ENCODE results near the gene CAND1.
A peak's percentile ranks its signal among the peaks of the same experiment; 100 is the strongest.

The CAND1 gene

GRCh38 chr12:67256649-67257048 is 12.5 kb upstream of the CAND1 start:
- Histone ChIP-seq H3K36me3 (ENCODE audit: control insufficient read depth, insufficient read depth, low read length, severe bottlenecking) (no peaks in the 10 kb centered on the region), H3K9me3 (ENCODE audit: control insufficient read depth, low read length) (no peaks in the 10 kb centered on the region), H3K27me3 (replicated peaks; ENCODE audit: control insufficient read depth, insufficient read depth, low read length) (no peaks in the 10 kb centered on the region), H3K4me1 (ENCODE audit: control insufficient read depth, insufficient read depth, low read length) (no peaks in the 10 kb centered on the region), H3K4me3 (ENCODE audit: low read length) (no peak overlapping the region), H3K9ac (ENCODE audit: low read length) (no peak overlapping the region)
- no peak for DNase-seq (ENCODE audit: low read depth)

- Histone ChIP-seq H3K9ac (ENCODE audit: low read length) (no peak overlapping the region), H3K4me3 (ENCODE audit: low read length) (no peak overlapping the region), H3K9me3 (ENCODE audit: control insufficient read depth, low read length) (no peaks in the 10 kb centered on the region), H3K36me3 (ENCODE audit: control insufficient read depth, insufficient read depth, low read length, severe bottlenecking) (no peaks in the 10 kb centered on the region), H3K4me1 (ENCODE audit: control insufficient read depth, insufficient read depth, low read length) (peaks cover 9% of the 10 kb centered on the region), H3K27me3 (replicated peaks; ENCODE audit: control insufficient read depth, insufficient read depth, low read length) (no peaks in the 10 kb centered on the region)
- DNase-seq (ENCODE audit: low read depth): no peak
Observed at GRCh38 chr12:67263471-67263870, 5.7 kb upstream of the CAND1 start.

- H3K9ac ChIP-seq (ENCODE audit: low read length): peak overlapping the region; percentile 98
- peaks cover 30% of the 10 kb centered on the region for H3K4me1 ChIP-seq (ENCODE audit: control insufficient read depth, insufficient read depth, low read length)
- H3K9me3 ChIP-seq (ENCODE audit: control insufficient read depth, low read length): no peaks in the 10 kb centered on the region
- peak overlapping the region; percentile 98 for H3K4me3 ChIP-seq (ENCODE audit: low read length)
- no peaks in the 10 kb centered on the region for H3K36me3 ChIP-seq (ENCODE audit: control insufficient read depth, insufficient read depth, low read length, severe bottlenecking)
- H3K27me3 ChIP-seq (replicated peaks; ENCODE audit: control insufficient read depth, insufficient read depth, low read length): no peaks in the 10 kb centered on the region
- DNase-seq (ENCODE audit: low read depth): peak; percentile 99
Observed at GRCh38 chr12:67268335-67268895, 743 bp upstream of the CAND1 start.

- H3K4me1 ChIP-seq (ENCODE audit: control insufficient read depth, insufficient read depth, low read length): peaks cover 39% of the 10 kb centered on the region
- peak overlapping the region; percentile 98 for H3K4me3 ChIP-seq (ENCODE audit: low read length)
- peak; percentile 65 for DNase-seq (ENCODE audit: low read depth)
- no peaks in the 10 kb centered on the region for H3K27me3 ChIP-seq (replicated peaks; ENCODE audit: control insufficient read depth, insufficient read depth, low read length)
- no peaks in the 10 kb centered on the region for H3K36me3 ChIP-seq (ENCODE audit: control insufficient read depth, insufficient read depth, low read length, severe bottlenecking)
- H3K9ac ChIP-seq (ENCODE audit: low read length): peak overlapping the region; percentile 98
- no peaks in the 10 kb centered on the region for H3K9me3 ChIP-seq (ENCODE audit: control insufficient read depth, low read length)
Observed at GRCh38 chr12:67269633-67270573, 745 bp downstream of the CAND1 start.

DNA sequence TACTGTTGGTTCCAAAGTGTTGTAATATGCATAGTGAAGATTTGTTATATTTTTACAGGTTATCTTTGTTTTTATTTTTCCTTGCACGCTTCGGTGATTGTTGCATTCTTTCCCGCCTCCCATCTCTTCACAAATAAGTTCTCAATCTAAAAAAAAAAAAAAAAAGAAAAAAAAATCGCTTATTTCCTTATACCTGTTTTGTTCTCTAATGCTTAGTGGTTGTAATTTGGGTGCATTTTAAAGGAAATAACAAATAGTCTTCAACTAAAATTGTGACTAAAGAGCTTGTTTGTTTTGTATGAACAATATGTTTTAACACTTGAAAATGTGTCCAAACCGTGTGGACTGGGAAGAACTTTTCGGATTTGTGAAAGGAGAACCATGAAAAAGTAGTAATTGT is 1.5 kb downstream of the CAND1 start:
- H3K36me3 ChIP-seq (ENCODE audit: control insufficient read depth, insufficient read depth, low read length, severe bottlenecking): no peaks in the 10 kb centered on the region
- no peaks in the 10 kb centered on the region for H3K9me3 ChIP-seq (ENCODE audit: control insufficient read depth, low read length)
- H3K4me3 ChIP-seq (ENCODE audit: low read length): peak overlapping the region; percentile 98
- H3K4me1 ChIP-seq (ENCODE audit: control insufficient read depth, insufficient read depth, low read length): peaks cover 45% of the 10 kb centered on the region
- peak overlapping the region; percentile 98 for H3K9ac ChIP-seq (ENCODE audit: low read length)
- no peaks in the 10 kb centered on the region for H3K27me3 ChIP-seq (replicated peaks; ENCODE audit: control insufficient read depth, insufficient read depth, low read length)
- DNase-seq (ENCODE audit: low read depth): peak; percentile 26

- H3K9ac ChIP-seq (ENCODE audit: low read length): peak overlapping the region; percentile 98
- peak overlapping the region; percentile 98 for H3K4me3 ChIP-seq (ENCODE audit: low read length)
- H3K27me3 ChIP-seq (replicated peaks; ENCODE audit: control insufficient read depth, insufficient read depth, low read length): no peaks in the 10 kb centered on the region
- DNase-seq (ENCODE audit: low read depth): peak; percentile 50
- peaks cover 51% of the 10 kb centered on the region for H3K4me1 ChIP-seq (ENCODE audit: control insufficient read depth, insufficient read depth, low read length)
- no peaks in the 10 kb centered on the region for H3K9me3 ChIP-seq (ENCODE audit: control insufficient read depth, low read length)
- H3K36me3 ChIP-seq (ENCODE audit: control insufficient read depth, insufficient read depth, low read length, severe bottlenecking): no peaks in the 10 kb centered on the region
Observed at GRCh38 chr12:67271976-67272375, 2.8 kb downstream of the CAND1 start.

DNA sequence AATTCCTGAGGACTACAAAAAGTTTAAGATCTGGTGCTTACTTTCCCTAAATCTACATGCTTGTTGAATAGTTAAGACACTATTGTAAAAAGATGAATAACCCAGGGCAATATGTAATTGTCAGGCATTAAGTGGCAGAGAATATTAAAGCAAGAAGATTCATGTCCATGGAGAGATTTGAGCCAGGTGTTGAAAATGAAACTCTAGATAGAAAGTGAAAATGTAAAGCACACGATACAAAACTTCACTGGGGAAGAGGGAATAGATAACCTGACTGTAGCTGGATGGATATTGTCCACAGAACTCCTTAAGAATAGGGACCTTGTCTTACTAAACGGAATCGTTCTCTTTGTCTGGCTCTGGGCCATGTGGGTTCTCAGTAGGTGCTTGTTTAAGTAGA is 5.0 kb downstream of the CAND1 start:
- Histone ChIP-seq H3K27me3 (replicated peaks; ENCODE audit: control insufficient read depth, insufficient read depth, low read length) (no peaks in the 10 kb centered on the region), H3K9ac (ENCODE audit: low read length) (no peak overlapping the region), H3K4me1 (ENCODE audit: control insufficient read depth, insufficient read depth, low read length) (peaks cover 49% of the 10 kb centered on the region), H3K4me3 (ENCODE audit: low read length) (no peak overlapping the region), H3K9me3 (ENCODE audit: control insufficient read depth, low read length) (no peaks in the 10 kb centered on the region), H3K36me3 (ENCODE audit: control insufficient read depth, insufficient read depth, low read length, severe bottlenecking) (no peaks in the 10 kb centered on the region)
- DNase-seq (ENCODE audit: low read depth): no peak

GRCh38 chr12:67275380-67275913 is 6.3 kb downstream of the CAND1 start:
- no peak overlapping the region for H3K9ac ChIP-seq (ENCODE audit: low read length)
- peaks cover 57% of the 10 kb centered on the region for H3K4me1 ChIP-seq (ENCODE audit: control insufficient read depth, insufficient read depth, low read length)
- no peaks in the 10 kb centered on the region for H3K9me3 ChIP-seq (ENCODE audit: control insufficient read depth, low read length)
- DNase-seq (ENCODE audit: low read depth): peak; percentile 16
- H3K4me3 ChIP-seq (ENCODE audit: low read length): no peak overlapping the region
- no peaks in the 10 kb centered on the region for H3K27me3 ChIP-seq (replicated peaks; ENCODE audit: control insufficient read depth, insufficient read depth, low read length)
- no peaks in the 10 kb centered on the region for H3K36me3 ChIP-seq (ENCODE audit: control insufficient read depth, insufficient read depth, low read length, severe bottlenecking)

GRCh38 chr12:67276421-67276820 is 7.3 kb downstream of the CAND1 start:
- Histone ChIP-seq H3K9ac (ENCODE audit: low read length) (no peak overlapping the region), H3K27me3 (replicated peaks; ENCODE audit: control insufficient read depth, insufficient read depth, low read length) (no peaks in the 10 kb centered on the region), H3K4me1 (ENCODE audit: control insufficient read depth, insufficient read depth, low read length) (peaks cover 50% of the 10 kb centered on the region), H3K36me3 (ENCODE audit: control insufficient read depth, insufficient read depth, low read length, severe bottlenecking) (no peaks in the 10 kb centered on the region), H3K4me3 (ENCODE audit: low read length) (no peak overlapping the region), H3K9me3 (ENCODE audit: control insufficient read depth, low read length) (no peaks in the 10 kb centered on the region)
- no peak for DNase-seq (ENCODE audit: low read depth)

DNA sequence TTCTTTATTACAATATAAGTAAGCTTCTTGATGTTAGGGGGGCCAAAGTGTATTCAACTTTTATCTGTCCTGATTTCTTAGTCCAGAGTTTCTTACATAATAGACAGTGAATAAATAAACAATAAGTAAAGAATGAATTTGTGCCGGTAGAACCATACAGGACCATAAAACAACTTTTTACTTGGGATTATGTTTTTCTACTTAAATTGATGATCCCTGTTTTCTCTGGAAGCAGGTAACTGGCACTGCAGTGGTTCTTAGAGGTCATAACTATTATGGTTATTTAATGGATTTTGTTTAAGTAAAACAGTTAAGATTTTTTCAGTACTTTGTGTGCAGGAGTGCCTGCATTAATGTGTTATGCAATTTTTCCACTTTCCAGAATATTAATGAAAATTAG is 10.5 kb downstream of the CAND1 start:
- Histone ChIP-seq H3K36me3 (ENCODE audit: control insufficient read depth, insufficient read depth, low read length, severe bottlenecking) (peaks cover 16% of the 10 kb centered on the region), H3K27me3 (replicated peaks; ENCODE audit: control insufficient read depth, insufficient read depth, low read length) (no peaks in the 10 kb centered on the region), H3K9ac (ENCODE audit: low read length) (no peak overlapping the region), H3K4me1 (ENCODE audit: control insufficient read depth, insufficient read depth, low read length) (peaks cover 32% of the 10 kb centered on the region), H3K9me3 (ENCODE audit: control insufficient read depth, low read length) (no peaks in the 10 kb centered on the region), H3K4me3 (ENCODE audit: low read length) (no peak overlapping the region)
- no peak for DNase-seq (ENCODE audit: low read depth)

DNA sequence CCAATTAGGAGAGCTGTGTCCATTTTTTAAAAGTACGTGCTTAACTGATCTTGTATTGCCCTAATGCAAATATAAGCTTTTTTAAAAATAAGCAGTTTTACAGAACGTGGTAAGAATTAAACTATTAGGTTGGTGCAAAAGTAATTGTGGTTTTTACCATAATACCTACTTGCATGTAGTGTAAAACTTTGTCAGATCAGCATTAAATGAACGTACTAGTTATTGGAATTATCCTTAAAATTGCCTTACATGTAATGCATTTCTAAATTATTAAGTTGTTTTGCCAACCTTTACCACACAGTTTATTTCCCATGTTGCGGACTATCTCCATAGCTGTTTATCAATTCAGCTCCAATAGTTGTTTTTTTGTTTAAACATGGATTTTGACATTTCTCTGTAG is 10.9 kb downstream of the CAND1 start:
- H3K4me3 ChIP-seq (ENCODE audit: low read length): no peak overlapping the region
- no peaks in the 10 kb centered on the region for H3K9me3 ChIP-seq (ENCODE audit: control insufficient read depth, low read length)
- no peak overlapping the region for H3K9ac ChIP-seq (ENCODE audit: low read length)
- peaks cover 20% of the 10 kb centered on the region for H3K36me3 ChIP-seq (ENCODE audit: control insufficient read depth, insufficient read depth, low read length, severe bottlenecking)
- no peaks in the 10 kb centered on the region for H3K27me3 ChIP-seq (replicated peaks; ENCODE audit: control insufficient read depth, insufficient read depth, low read length)
- no peak for DNase-seq (ENCODE audit: low read depth)
- peaks cover 28% of the 10 kb centered on the region for H3K4me1 ChIP-seq (ENCODE audit: control insufficient read depth, insufficient read depth, low read length)
